OCI-LY1 (cell line): ENCODE data around the gene PPP4R1.

Experiments used
- H2AFZ ChIP-seq: fragments of 200-600 bp; sonication (generic), shearing (Covaris generic); 2 replicates; pipeline ENCODE4 v1.6.0; 2014; ENCODE audit warnings: antibody characterized with exemption, mild to moderate bottlenecking, low read length
- H3F3A ChIP-seq: fragments of 200-600 bp; sonication (generic), shearing (Covaris generic); 2 replicates; pipeline ENCODE4 v1.6.0; 2014; ENCODE audit warnings: mild to moderate bottlenecking, antibody characterized with exemption, low read length, moderate library complexity; ENCODE audit not compliant: insufficient read depth
- H3K27ac ChIP-seq: fragments of 200-600 bp; sonication (generic); 2 replicates; pipeline ENCODE4 v1.5.1; 2014; ENCODE audit warnings: low read length, mixed run types, mild to moderate bottlenecking, low read depth; ENCODE audit not compliant: poor library complexity, severe bottlenecking
- H3K27me3 ChIP-seq: fragments of 200-600 bp; sonication (generic); 2 replicates; pipeline ENCODE4 v1.6.0; 2014; ENCODE audit warnings: antibody characterized with exemption, mild to moderate bottlenecking, low read length, moderate library complexity; ENCODE audit not compliant: insufficient read depth
- H3K36me3 ChIP-seq: fragments of 200-600 bp; sonication (generic); 2 replicates; pipeline ENCODE4 v1.6.1; 2014; ENCODE audit warnings: mild to moderate bottlenecking, antibody characterized with exemption, low read length, moderate library complexity, mixed read lengths; ENCODE audit not compliant: insufficient read depth
- H3K4me1 ChIP-seq: fragments of 200-600 bp; sonication (generic); 2 replicates; pipeline ENCODE4 v1.5.1; 2014; ENCODE audit warnings: mild to moderate bottlenecking, low read length, moderate library complexity; ENCODE audit not compliant: insufficient read depth, severe bottlenecking
- H3K4me2 ChIP-seq: fragments of 200-600 bp; sonication (generic), shearing (Covaris generic); 2 replicates; pipeline ENCODE4 v1.6.1; 2014; ENCODE audit warnings: low read length
- H3K4me3 ChIP-seq: fragments of 200-600 bp; sonication (generic); 2 replicates; pipeline ENCODE4 v1.5.1; 2014; ENCODE audit warnings: low read length, low read depth, mild to moderate bottlenecking, mixed read lengths; ENCODE audit not compliant: poor library complexity, severe bottlenecking
- H3K79me2 ChIP-seq: fragments of 200-600 bp; shearing (Covaris generic); 2 replicates; pipeline ENCODE4 v1.6.1; 2016; ENCODE audit warnings: mixed run types, low read length, mixed read lengths; ENCODE audit not compliant: insufficient read depth
- H3K9ac ChIP-seq: fragments of 200-600 bp; sonication (generic), shearing (Covaris generic); 2 replicates; pipeline ENCODE4 v1.6.1; 2014; ENCODE audit warnings: mild to moderate bottlenecking, low read length, mixed read lengths
- H3K9me2 ChIP-seq: fragments of 200-600 bp; sonication (generic), shearing (Covaris generic); 2 replicates; pipeline ENCODE4 v1.6.1; 2014; ENCODE audit warnings: low read depth, mild to moderate bottlenecking, low read length, mixed read lengths
- H3K9me3 ChIP-seq: fragments of 200-600 bp; shearing (Covaris generic); 2 replicates; pipeline ENCODE4 v1.6.1; 2014; ENCODE audit warnings: low read length, mixed read lengths
- H4K20me1 ChIP-seq: fragments of 200-600 bp; sonication (generic), shearing (Covaris generic); 2 replicates; pipeline ENCODE4 v1.6.0; 2016; ENCODE audit warnings: mild to moderate bottlenecking, low read length; ENCODE audit not compliant: insufficient read depth
- CTCF ChIP-seq: fragments of 200-600 bp; sonication (generic), shearing (Covaris generic); IDR thresholded peaks from 2 replicates; pipeline ENCODE4 v1.5.1; 2017; ENCODE audit warnings: mild to moderate bottlenecking, antibody characterized with exemption, low read length, moderate library complexity, mixed read lengths
- EZH2 ChIP-seq: fragments of 200-600 bp; sonication (generic), shearing (Covaris generic); IDR thresholded peaks from 2 replicates; pipeline ENCODE4 v1.8.0; 2017; ENCODE audit warnings: borderline replicate concordance, mixed run types, mild to moderate bottlenecking, antibody characterized with exemption, low read length, moderate library complexity, mixed read lengths

The PPP4R1 gene

GRCh38 chr18:9604348-9604747 is 10.0 kb downstream of the PPP4R1 start:
- Histone ChIP-seq H3K79me2 (peaks cover 28% of the 10 kb centered on the region; the same call in 1 of the 2 replicates), H3K9me3 (peaks cover 16% of the 10 kb centered on the region)
- TF ChIP-seq EZH2, result no peak
- no peak for TF ChIP-seq CTCF

GRCh38 chr18:9599328-9599727 is 15.0 kb downstream of the PPP4R1 start:
- H3K4me1 ChIP-seq, result no peaks in the 10 kb centered on the region
- H3K4me3 ChIP-seq, result no peak overlapping the region
- no peak overlapping the region for H2AFZ ChIP-seq
- peaks cover 30% of the 10 kb centered on the region for H3K9me3 ChIP-seq
- H3K9me2 ChIP-seq, result no peaks in the 10 kb centered on the region
- peaks cover 32% of the 10 kb centered on the region for H3K79me2 ChIP-seq
- H3K27ac ChIP-seq, result no peak overlapping the region
- H3K9ac ChIP-seq, result no peak overlapping the region
- no peaks in the 10 kb centered on the region for H3K27me3 ChIP-seq
- no peaks in the 10 kb centered on the region for H4K20me1 ChIP-seq
- H3F3A ChIP-seq, result no peaks in the 10 kb centered on the region
- H3K36me3 ChIP-seq, result peaks cover 4% of the 10 kb centered on the region; the same call in 1 of the 2 replicates
- H3K4me2 ChIP-seq, result no peak overlapping the region
- no peak for TF ChIP-seq CTCF
- TF ChIP-seq EZH2, result no peak

More at GRCh38 chr18:9604348-9604747, 10.0 kb downstream of the PPP4R1 start:
- no peaks in the 10 kb centered on the region for H3K27me3 ChIP-seq
- H3K4me1 ChIP-seq, result no peaks in the 10 kb centered on the region
- no peak overlapping the region for H3K27ac ChIP-seq
- no peaks in the 10 kb centered on the region for H3F3A ChIP-seq
- H3K9ac ChIP-seq, result no peak overlapping the region
- 0 out of 2 replicates have a peak, but pooled peaks cover 3% of the 10 kb centered on the region for H4K20me1 ChIP-seq
- H3K36me3 ChIP-seq, result no peaks in the 10 kb centered on the region
- no peaks in the 10 kb centered on the region for H3K9me2 ChIP-seq
- H2AFZ ChIP-seq, result no peak overlapping the region
- H3K4me2 ChIP-seq, result no peak overlapping the region
- no peak overlapping the region for H3K4me3 ChIP-seq

GRCh38 chr18:9597609-9598008 is 16.8 kb downstream of the PPP4R1 start:
- Histone ChIP-seq H3K4me2 (no peak overlapping the region), H3K9me2 (no peaks in the 10 kb centered on the region), H3K4me3 (no peak overlapping the region), H3K27ac (no peak overlapping the region), H3K79me2 (peaks cover 30% of the 10 kb centered on the region), H3K4me1 (no peaks in the 10 kb centered on the region), H3K9ac (no peak overlapping the region), H4K20me1 (no peaks in the 10 kb centered on the region), H3K27me3 (no peaks in the 10 kb centered on the region), H3F3A (no peaks in the 10 kb centered on the region), H2AFZ (no peak overlapping the region), H3K36me3 (peaks cover 10% of the 10 kb centered on the region), H3K9me3 (peaks cover 30% of the 10 kb centered on the region)
- TF ChIP-seq CTCF, result no peak
- no peak for TF ChIP-seq EZH2
